ENCODE measurements around the gene ACO1. TPM values are rescaled to one million over a fixed set of nuclear protein-coding genes. Genes with fewer than 3 reads are reported as not detected.
A peak's percentile ranks its signal among the peaks of the same experiment; 100 is the strongest.

Gene ACO1
- total RNA-seq, 1 donor from 2014 or later, result 19.1 TPM

GRCh38 chr9:32378993-32379729, 5.3 kb upstream of the ACO1 start:
- no peaks in the 10 kb centered on the region for H3K36me3 ChIP-seq
- H3K9me3 ChIP-seq, result no peaks in the 10 kb centered on the region
- H3K4me1 ChIP-seq, result no peaks in the 10 kb centered on the region
- TF ChIP-seq, protein P1, sequence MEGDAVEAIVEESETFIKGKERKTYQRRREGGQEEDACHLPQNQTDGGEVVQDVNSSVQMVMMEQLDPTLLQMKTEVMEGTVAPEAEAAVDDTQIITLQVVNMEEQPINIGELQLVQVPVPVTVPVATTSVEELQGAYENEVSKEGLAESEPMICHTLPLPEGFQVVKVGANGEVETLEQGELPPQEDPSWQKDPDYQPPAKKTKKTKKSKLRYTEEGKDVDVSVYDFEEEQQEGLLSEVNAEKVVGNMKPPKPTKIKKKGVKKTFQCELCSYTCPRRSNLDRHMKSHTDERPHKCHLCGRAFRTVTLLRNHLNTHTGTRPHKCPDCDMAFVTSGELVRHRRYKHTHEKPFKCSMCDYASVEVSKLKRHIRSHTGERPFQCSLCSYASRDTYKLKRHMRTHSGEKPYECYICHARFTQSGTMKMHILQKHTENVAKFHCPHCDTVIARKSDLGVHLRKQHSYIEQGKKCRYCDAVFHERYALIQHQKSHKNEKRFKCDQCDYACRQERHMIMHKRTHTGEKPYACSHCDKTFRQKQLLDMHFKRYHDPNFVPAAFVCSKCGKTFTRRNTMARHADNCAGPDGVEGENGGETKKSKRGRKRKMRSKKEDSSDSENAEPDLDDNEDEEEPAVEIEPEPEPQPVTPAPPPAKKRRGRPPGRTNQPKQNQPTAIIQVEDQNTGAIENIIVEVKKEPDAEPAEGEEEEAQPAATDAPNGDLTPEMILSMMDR (IDR thresholded peaks at IDR 0.05), result peak; percentile 74 to 84 (median 77)
- H3K4me3 ChIP-seq, result no peak overlapping the region
- no peaks in the 10 kb centered on the region for H3K27me3 ChIP-seq
- intact Hi-C loops (cut with DNase I), result loop anchor here (1.0 kb wide), 3 partner anchors 52 to 589 kb away; no protein-coding TSS in a partner anchor
- no peak for DNase-seq (ENCODE audit: low spot score in 2 of 2)
- H3K27ac ChIP-seq, result no peak overlapping the region

DNA sequence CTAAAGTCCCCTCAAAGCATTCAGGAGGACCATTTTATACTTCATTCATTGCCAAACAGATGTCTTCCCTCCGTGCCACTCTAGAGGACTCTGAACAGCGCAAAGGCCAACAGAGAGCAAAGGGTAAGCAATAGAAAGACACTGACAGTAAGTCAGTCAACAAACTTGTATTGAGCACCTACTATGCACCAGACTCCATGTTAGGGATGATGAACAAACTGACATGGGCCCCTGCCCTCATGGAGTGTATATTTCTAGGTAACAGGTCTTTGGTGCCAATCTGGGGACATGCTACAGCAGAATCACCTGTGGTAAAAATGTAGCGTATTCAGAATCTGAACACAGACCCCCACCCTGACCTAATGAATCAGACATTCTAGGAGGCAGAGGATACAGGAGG, 3.5 kb upstream of the ACO1 start:
- intact Hi-C loops (cut with DNase I), result loop anchor here (10.0 kb wide), 1 partner anchor 624 kb away; the partner anchor contains the start of gene APTX
- H3K36me3 ChIP-seq, result no peaks in the 10 kb centered on the region
- no peak overlapping the region for H3K27ac ChIP-seq
- TF ChIP-seq, protein P1 (IDR thresholded peaks at IDR 0.05), result no peak
- H3K4me3 ChIP-seq, result no peak overlapping the region
- no peaks in the 10 kb centered on the region for H3K27me3 ChIP-seq
- no peaks in the 10 kb centered on the region for H3K9me3 ChIP-seq
- DNase-seq (ENCODE audit: low spot score in 2 of 2), result no peak
- H3K4me1 ChIP-seq, result peaks cover 0 to 6% of the 10 kb centered on the region in 2 donors

- TF ChIP-seq, protein P1 (IDR thresholded peaks at IDR 0.05), result no peak
- Histone ChIP-seq H3K36me3 (no peaks in the 10 kb centered on the region), H3K27ac (no peak overlapping the region), H3K9me3 (no peaks in the 10 kb centered on the region), H3K27me3 (no peaks in the 10 kb centered on the region), H3K4me1 (peaks cover 0 to 6% of the 10 kb centered on the region in 2 donors), H3K4me3 (no peak overlapping the region)
- no peak for DNase-seq (ENCODE audit: low spot score in 2 of 2)
- intact Hi-C loops (cut with DNase I), result loop anchor here (10.0 kb wide), 1 partner anchor 622 kb away; the partner anchor contains the start of gene APTX
Observed at GRCh38 chr9:32382565-32383320, 1.7 kb upstream of the ACO1 start.

DNA sequence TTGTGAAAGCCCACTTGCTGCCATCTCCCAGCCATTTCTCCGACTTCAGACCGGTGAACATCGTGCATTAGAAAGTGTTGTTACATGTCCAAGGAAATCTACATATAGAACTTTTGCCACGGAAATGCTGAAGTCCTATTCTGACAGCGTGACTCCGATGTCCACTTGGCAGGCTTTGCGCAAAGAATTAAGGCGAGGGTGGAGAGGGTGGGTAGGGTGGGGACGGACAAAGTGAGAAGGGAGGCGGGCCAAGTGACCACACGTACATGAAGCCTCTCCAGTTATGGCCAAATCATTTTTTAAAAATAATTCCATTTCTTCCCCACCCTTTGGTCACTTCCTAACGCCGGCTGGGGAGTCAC, 460 bp upstream of the ACO1 start:
- peaks cover 0 to 6% of the 10 kb centered on the region in 2 donors for H3K4me1 ChIP-seq
- H3K4me3 ChIP-seq, result peak overlapping the region; percentile 70 to 84
- intact Hi-C loops (cut with DNase I), result loop anchor here (1.0 to 10.0 kb wide), 4 partner anchors 143 to 621 kb away; partner anchors contain the start of genes APTX, NDUFB6, SMIM27 and TOPORS
- TF ChIP-seq, protein P1 (IDR thresholded peaks at IDR 0.05), result no peak
- no peaks in the 10 kb centered on the region for H3K27me3 ChIP-seq
- H3K36me3 ChIP-seq, result no peaks in the 10 kb centered on the region
- no peak for DNase-seq (ENCODE audit: low spot score in 2 of 2)
- H3K27ac ChIP-seq, result peak overlapping the region; percentile 85 to 89
- H3K9me3 ChIP-seq, result no peaks in the 10 kb centered on the region

DNA sequence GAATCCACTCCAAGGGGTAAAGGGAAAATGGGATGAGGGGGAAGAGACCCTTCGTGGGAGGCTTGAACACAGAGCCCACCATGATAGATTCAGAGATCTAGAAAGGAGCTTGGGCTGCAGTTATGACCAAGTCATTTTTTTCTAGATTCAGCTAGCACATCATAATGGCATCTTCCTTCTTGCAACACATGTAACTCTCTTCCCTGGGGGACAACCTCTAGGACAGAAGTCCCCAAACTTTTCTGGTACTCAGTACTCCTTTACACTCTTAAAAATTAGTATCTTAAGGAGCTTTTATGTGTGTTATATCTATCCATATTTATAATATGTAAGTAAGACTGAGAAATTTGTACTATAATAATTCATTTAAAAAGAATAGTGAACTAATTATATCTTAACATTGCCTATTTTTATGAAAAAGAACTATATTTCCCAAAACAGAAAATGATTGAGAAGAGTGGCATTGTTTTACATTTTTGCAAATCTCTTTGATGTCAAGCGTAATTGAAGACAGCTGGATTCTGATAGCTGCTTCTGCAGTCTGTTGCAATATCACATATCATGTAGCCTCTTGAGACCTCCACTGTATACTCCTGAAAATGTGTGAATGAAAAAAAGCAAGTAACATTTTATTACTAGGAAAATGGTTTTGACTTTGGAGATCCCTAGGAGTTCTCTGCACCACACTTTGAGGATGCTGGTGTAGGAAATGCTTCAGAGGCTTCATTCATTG, 875 bp downstream of the ACO1 start:
- Histone ChIP-seq H3K4me3 (peak overlapping the region; percentile 70 to 84), H3K9me3 (no peaks in the 10 kb centered on the region), H3K36me3 (no peaks in the 10 kb centered on the region), H3K27ac (peak overlapping the region; percentile 85 to 89), H3K4me1 (peaks cover 0 to 6% of the 10 kb centered on the region in 2 donors), H3K27me3 (no peaks in the 10 kb centered on the region)
- intact Hi-C loops (cut with DNase I), result loop anchor here (10.0 kb wide), 1 partner anchor 619 kb away; the partner anchor contains the start of gene APTX
- DNase-seq (ENCODE audit: low spot score in 2 of 2), result no peak
- TF ChIP-seq, protein P1 (IDR thresholded peaks at IDR 0.05), result no peak

All from ascending aorta (tissue), 2 donors.